Tibial artery (tissue), 4 donors: ENCODE results near the gene NDFIP1.

Experiments
- DNase-seq, 2 donors: peaks; one replicate each; pipeline ENCODE4 v3.0.0-alpha.2; 2019
- H3K27ac ChIP-seq, 2 donors: fragments of 200-600 bp; sonication (generic) in 1 of 2; 1 replicate in 1 of 2; 2 replicates in 1 of 2; pipeline ENCODE4 v1.5.1; 2018 to 2019; ENCODE audit warnings: mild to moderate bottlenecking in 1 of 2
- H3K27me3 ChIP-seq, 2 donors: fragments of 200-600 bp; sonication (generic) in 1 of 2; one replicate each; pipeline versions ENCODE4 v1.5.1 to v1.6.0; 2016 to 2019
- H3K36me3 ChIP-seq, 3 donors: fragments of 200-600 bp; sonication (generic) in 2 of 3; one replicate each; pipeline ENCODE4 v1.5.1; 2016 to 2019; ENCODE audit warnings: mild to moderate bottlenecking in 2 of 3
- H3K4me1 ChIP-seq, 4 donors: fragments of 200-600 bp; sonication (generic) in 2 of 4; 1 replicate in 3 of 4; 2 replicates in 1 of 4; pipeline ENCODE4 v1.5.1; 2016 to 2019
- H3K4me3 ChIP-seq, 2 donors: fragments of 200-600 bp; sonication (generic) in 1 of 2; 1 replicate in 1 of 2; 2 replicates in 1 of 2; pipeline ENCODE4 v1.5.1; 2018 to 2019; ENCODE audit warnings: mild to moderate bottlenecking in 2 of 2
- H3K9me3 ChIP-seq, 3 donors: fragments of 200-600 bp; sonication (generic) in 1 of 3; one replicate each; pipeline ENCODE4 v1.5.1; 2016 to 2019
- intact Hi-C: fragments of 100-400 bp; cut with DNase I; formaldehyde crosslinking; loops from one replicate; pipeline ENCODE4 v1.15.0; 2023; ENCODE audit warnings: low total_unique reads
- TF ChIP-seq, protein P1 (sequence below), 2 experiments: fragments of 200-600 bp in 1 of 2; fragments of 450-650 bp in 1 of 2; IDR thresholded peaks; one replicate each; pipeline ENCODE4 v1.5.1; 2017 to 2019; ENCODE audit warnings: antibody characterized with exemption in 2 of 2, mild to moderate bottlenecking in 1 of 2, moderate library complexity in 1 of 2

NDFIP1 gene

GRCh38 chr5:142069606-142070399 is 38.8 kb upstream of the NDFIP1 start:
- no peak for DNase-seq
- intact Hi-C loops: no loop called here
- TF ChIP-seq, protein P1, sequence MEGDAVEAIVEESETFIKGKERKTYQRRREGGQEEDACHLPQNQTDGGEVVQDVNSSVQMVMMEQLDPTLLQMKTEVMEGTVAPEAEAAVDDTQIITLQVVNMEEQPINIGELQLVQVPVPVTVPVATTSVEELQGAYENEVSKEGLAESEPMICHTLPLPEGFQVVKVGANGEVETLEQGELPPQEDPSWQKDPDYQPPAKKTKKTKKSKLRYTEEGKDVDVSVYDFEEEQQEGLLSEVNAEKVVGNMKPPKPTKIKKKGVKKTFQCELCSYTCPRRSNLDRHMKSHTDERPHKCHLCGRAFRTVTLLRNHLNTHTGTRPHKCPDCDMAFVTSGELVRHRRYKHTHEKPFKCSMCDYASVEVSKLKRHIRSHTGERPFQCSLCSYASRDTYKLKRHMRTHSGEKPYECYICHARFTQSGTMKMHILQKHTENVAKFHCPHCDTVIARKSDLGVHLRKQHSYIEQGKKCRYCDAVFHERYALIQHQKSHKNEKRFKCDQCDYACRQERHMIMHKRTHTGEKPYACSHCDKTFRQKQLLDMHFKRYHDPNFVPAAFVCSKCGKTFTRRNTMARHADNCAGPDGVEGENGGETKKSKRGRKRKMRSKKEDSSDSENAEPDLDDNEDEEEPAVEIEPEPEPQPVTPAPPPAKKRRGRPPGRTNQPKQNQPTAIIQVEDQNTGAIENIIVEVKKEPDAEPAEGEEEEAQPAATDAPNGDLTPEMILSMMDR (IDR thresholded peaks at IDR 0.05): no peak
- no peaks in the 10 kb centered on the region for H3K9me3 ChIP-seq
- H3K36me3 ChIP-seq: no peaks in the 10 kb centered on the region
- H3K27ac ChIP-seq: no peak overlapping the region
- peaks cover 0 to 12% (median 8%) of the 10 kb centered on the region in 4 donors for H3K4me1 ChIP-seq
- H3K4me3 ChIP-seq: no peak overlapping the region
- H3K27me3 ChIP-seq: no peaks in the 10 kb centered on the region

DNA sequence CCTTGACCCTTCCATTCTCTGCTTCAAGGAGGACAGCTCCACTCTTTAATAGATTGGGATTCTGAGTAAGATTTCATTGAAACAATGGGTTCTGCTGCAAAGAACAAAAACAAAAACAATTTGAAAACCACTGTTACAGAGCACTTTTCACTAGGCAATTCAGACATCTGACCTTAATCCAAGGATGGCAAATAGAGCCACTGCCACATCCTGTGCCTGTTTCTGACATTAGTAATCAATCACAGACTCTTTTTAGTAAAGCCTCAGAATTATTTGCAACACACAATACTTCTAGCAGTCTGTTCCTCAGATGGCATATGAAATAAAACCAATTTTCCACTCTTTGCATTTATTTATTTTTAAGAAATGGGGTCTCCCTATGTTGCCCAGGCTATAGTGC is 37.8 kb upstream of the NDFIP1 start:
- Histone ChIP-seq H3K27ac (no peak overlapping the region), H3K27me3 (no peaks in the 10 kb centered on the region), H3K4me3 (no peak overlapping the region), H3K36me3 (no peaks in the 10 kb centered on the region), H3K9me3 (no peaks in the 10 kb centered on the region), H3K4me1 (peaks cover 0 to 3% (median 0%) of the 10 kb centered on the region in 4 donors)
- intact Hi-C loops: no loop called here
- TF ChIP-seq, protein P1 (IDR thresholded peaks at IDR 0.05): no peak
- no peak for DNase-seq

DNA sequence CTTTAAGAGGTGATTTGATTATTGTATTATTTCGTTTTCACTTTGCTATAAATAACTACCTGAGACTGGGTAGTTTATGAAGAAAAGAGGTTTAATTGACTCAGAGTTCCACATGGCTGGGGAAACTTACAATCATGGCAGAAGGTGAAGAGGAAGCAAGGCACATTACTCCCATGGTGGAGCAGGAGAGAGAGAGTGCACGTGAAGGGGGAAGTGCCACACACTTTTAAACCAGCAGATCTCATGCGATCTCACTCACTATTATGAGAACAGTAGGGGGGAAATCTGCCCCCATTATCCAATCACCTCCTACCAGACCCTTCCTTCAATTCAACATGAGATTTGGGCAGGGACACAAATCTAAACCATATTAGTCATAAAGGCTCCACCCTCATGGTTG is 36.1 kb upstream of the NDFIP1 start:
- H3K4me1 ChIP-seq: no peaks in the 10 kb centered on the region
- intact Hi-C loops: no loop called here
- H3K4me3 ChIP-seq: no peak overlapping the region
- no peaks in the 10 kb centered on the region for H3K36me3 ChIP-seq
- H3K9me3 ChIP-seq: no peaks in the 10 kb centered on the region
- TF ChIP-seq, protein P1 (IDR thresholded peaks at IDR 0.05): no peak
- DNase-seq: no peak
- H3K27ac ChIP-seq: no peak overlapping the region
- H3K27me3 ChIP-seq: no peaks in the 10 kb centered on the region

DNA sequence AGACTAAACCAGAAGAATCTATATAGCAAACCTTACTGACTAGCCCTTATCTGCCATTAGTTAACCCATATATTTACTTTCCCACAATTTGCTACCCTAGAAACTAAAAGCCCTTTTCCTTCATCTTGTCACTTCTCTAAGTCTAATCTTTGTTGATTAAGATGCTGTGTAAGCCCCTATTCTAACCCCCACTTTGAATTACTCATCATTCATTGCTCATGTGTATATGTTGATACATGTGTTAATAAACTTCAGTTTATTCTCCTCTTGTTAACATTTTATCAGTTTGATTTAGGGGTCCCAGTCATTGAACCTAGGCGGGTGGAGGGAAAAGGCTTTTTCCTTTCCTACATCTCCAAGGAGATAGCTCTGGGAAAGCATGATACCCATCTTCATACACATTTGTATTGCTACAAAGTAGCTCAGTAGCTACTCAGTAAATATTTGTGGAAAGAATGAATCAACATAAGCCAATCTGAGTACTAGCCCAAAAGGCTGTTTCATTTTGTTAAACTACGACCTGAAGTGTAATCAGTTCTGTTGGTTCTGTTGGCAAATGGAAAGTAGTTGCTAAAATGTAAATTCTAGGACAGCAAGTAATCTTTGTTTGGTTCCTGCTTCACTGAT is 35.1 kb upstream of the NDFIP1 start:
- Histone ChIP-seq H3K9me3 (no peaks in the 10 kb centered on the region), H3K4me1 (no peaks in the 10 kb centered on the region), H3K27me3 (no peaks in the 10 kb centered on the region), H3K4me3 (no peak overlapping the region), H3K27ac (no peak overlapping the region), H3K36me3 (no peaks in the 10 kb centered on the region)
- intact Hi-C loops: no loop called here
- TF ChIP-seq, protein P1 (IDR thresholded peaks at IDR 0.05): no peak
- DNase-seq: no peak

GRCh38 chr5:142074006-142074405 is 34.6 kb upstream of the NDFIP1 start:
- Histone ChIP-seq H3K9me3 (no peaks in the 10 kb centered on the region), H3K27me3 (no peaks in the 10 kb centered on the region), H3K27ac (no peak overlapping the region), H3K36me3 (no peaks in the 10 kb centered on the region), H3K4me1 (no peaks in the 10 kb centered on the region), H3K4me3 (no peak overlapping the region)
- DNase-seq: no peak
- intact Hi-C loops: no loop called here
- TF ChIP-seq, protein P1 (IDR thresholded peaks at IDR 0.05): no peak
